Keratinocyte (primary cell): ENCODE results near the gene GBP6. TPM values are rescaled to one million over a fixed set of nuclear protein-coding genes. Genes with fewer than 3 reads are reported as not detected.
"Not testable (repeated sequence)": the region's sequence is repeated elsewhere in the genome, so short reads cannot be mapped to it uniquely, and the experiment has no call there.

Experiments
- DNase-seq: peaks from one replicate; pipeline ENCODE4 v3.0.0-alpha.2; 2011; ENCODE audit warnings: low read depth, missing footprints, low spot score
- FAIRE-seq: peaks from 2 replicates; lab custom pipeline; 2011; peaks lifted over from hg19 to GRCh38; lab: Jason Lieb, UNC
- H2AFZ ChIP-seq: 2 replicates; pipeline ENCODE4 v1.6.0; 2012; ENCODE audit warnings: low read length, control low read depth, inconsistent platforms; ENCODE audit not compliant: control insufficient read depth
- H3K27ac ChIP-seq: 2 replicates; pipeline ENCODE4 v1.5.1; 2011; ENCODE audit warnings: low read length; ENCODE audit not compliant: control insufficient read depth, insufficient read depth
- H3K27me3 ChIP-seq: 3 replicates; pipeline ENCODE4 v1.6.0; 2011; ENCODE audit warnings: low read length; ENCODE audit not compliant: control insufficient read depth, insufficient read depth; ENCODE audit errors: extremely low read depth
- H3K36me3 ChIP-seq, 2 experiments: 2 replicates in 1 of 2; 3 replicates in 1 of 2; pipeline ENCODE4 v1.5.1; 2011; ENCODE audit warnings: low read length in 2 of 2, mild to moderate bottlenecking in 1 of 2; ENCODE audit not compliant: control insufficient read depth in 2 of 2, insufficient read depth in 2 of 2; ENCODE audit errors: extremely low read depth in 1 of 2
- H3K4me1 ChIP-seq: 3 replicates; pipeline ENCODE4 v1.5.1; 2011; ENCODE audit warnings: low read length; ENCODE audit not compliant: control insufficient read depth, insufficient read depth; ENCODE audit errors: extremely low read depth
- H3K4me2 ChIP-seq: 3 replicates; pipeline ENCODE4 v1.6.0; 2011; ENCODE audit warnings: low read depth, low read length; ENCODE audit not compliant: control insufficient read depth, insufficient read depth; ENCODE audit errors: extremely low read depth
- H3K4me3 ChIP-seq, 3 experiments: fragments of 200-600 bp in 1 of 3; sonication (generic) in 1 of 3; 2 replicates in 2 of 3; 3 replicates in 1 of 3; pipeline ENCODE4 v1.5.1; 2011 to 2016; ENCODE audit warnings: low read length in 3 of 3, mild to moderate bottlenecking in 3 of 3, control low read depth in 2 of 3, inconsistent platforms in 1 of 3, low read depth in 1 of 3, mixed read lengths in 1 of 3, mixed run types in 1 of 3, moderate library complexity in 1 of 3; ENCODE audit not compliant: control insufficient read depth in 2 of 3, insufficient read depth in 2 of 3; ENCODE audit errors: extremely low read depth in 1 of 3
- H3K79me2 ChIP-seq: 2 replicates; pipeline ENCODE4 v1.6.0; 2012; ENCODE audit warnings: low read length; ENCODE audit not compliant: control insufficient read depth, insufficient read depth
- H3K9ac ChIP-seq: 3 replicates; pipeline ENCODE4 v1.6.0; 2011; ENCODE audit warnings: low read length; ENCODE audit not compliant: control insufficient read depth, insufficient read depth; ENCODE audit errors: extremely low read depth
- H3K9me1 ChIP-seq: 3 replicates; pipeline ENCODE4 v1.6.0; 2011; ENCODE audit warnings: low read length; ENCODE audit not compliant: control insufficient read depth, insufficient read depth; ENCODE audit errors: extremely low read depth
- H3K9me3 ChIP-seq: 2 replicates; pipeline ENCODE4 v1.5.1; 2012; ENCODE audit warnings: low read depth, low read length; ENCODE audit not compliant: control insufficient read depth
- H4K20me1 ChIP-seq: 3 replicates; pipeline ENCODE4 v1.6.0; 2011; ENCODE audit warnings: low read length; ENCODE audit not compliant: control insufficient read depth, insufficient read depth; ENCODE audit errors: extremely low read depth
- EZH2 ChIP-seq: IDR thresholded peaks from one replicate; pipeline ENCODE4 v1.6.1; 2012; ENCODE audit warnings: inconsistent platforms, mild to moderate bottlenecking, low read length, moderate library complexity
- dilution Hi-C: fragments of 300-500 bp; cut with MboI; formaldehyde crosslinking; loops from one replicate; pipeline ENCODE4 v1.7.0; 2020; ENCODE audit warnings: low sequenced_read_pairs; ENCODE audit not compliant: extremely low pct_ligation_motif_present
- polyA plus RNA-seq, 5 experiments: library from polyadenylated mRNA; depleted of rRNA in 3 of 5; stranded (reverse) in 3 of 5; stranded (forward) in 1 of 5; unstranded in 1 of 5; fragments of >200 nt; gene quantifications; 1 replicate in 1 of 5; 2 replicates in 3 of 5; 3 replicates in 1 of 5; pipeline versions ENCODE4 v1.2.1 to v1.2.3, GENCODE V29; 2011 to 2012; ENCODE audit warnings: missing spikeins in 2 of 5, low read depth in 1 of 5, low replicate concordance in 1 of 5
- TF ChIP-seq, protein P1 (sequence below), 3 experiments: IDR thresholded peaks in 1 of 3; conservative IDR thresholded peaks in 1 of 3; optimal IDR thresholded peaks in 1 of 3; 2 replicates in 2 of 3; 3 replicates in 1 of 3; pipeline versions ENCODE3 to v1.5.1; 2011; ENCODE audit warnings: low read length in 3 of 3, mild to moderate bottlenecking in 3 of 3, moderate library complexity in 2 of 3, control low read depth in 1 of 3, inconsistent platforms in 1 of 3; ENCODE audit not compliant: insufficient read depth in 2 of 3; ENCODE audit errors: extremely low read depth in 1 of 3

Gene GBP6
- polyA plus RNA-seq, 1 donor (not counting 4 experiments of a cell fraction or from before 2014, with no cell fraction given): 9.4 TPM

DNA sequence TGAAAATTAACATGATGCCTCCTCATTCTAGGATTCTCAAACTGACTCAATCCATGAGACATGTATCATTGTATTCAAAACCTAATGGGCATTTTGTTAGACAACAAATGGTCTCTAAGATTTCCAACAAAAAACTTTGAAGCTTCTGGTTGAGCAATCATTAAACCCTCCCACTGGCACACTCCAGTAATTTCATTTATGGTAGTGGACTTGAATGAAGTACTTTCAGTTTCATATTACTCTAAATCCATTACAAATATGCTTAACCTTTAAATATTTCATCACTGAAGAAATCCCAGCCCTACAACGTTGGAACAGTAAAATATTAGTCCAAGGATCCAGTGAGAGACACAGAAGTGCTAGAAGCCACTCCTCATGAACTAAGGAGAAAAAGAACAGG lies 43.5 kb downstream of the GBP6 start:
- TF ChIP-seq, protein P1, sequence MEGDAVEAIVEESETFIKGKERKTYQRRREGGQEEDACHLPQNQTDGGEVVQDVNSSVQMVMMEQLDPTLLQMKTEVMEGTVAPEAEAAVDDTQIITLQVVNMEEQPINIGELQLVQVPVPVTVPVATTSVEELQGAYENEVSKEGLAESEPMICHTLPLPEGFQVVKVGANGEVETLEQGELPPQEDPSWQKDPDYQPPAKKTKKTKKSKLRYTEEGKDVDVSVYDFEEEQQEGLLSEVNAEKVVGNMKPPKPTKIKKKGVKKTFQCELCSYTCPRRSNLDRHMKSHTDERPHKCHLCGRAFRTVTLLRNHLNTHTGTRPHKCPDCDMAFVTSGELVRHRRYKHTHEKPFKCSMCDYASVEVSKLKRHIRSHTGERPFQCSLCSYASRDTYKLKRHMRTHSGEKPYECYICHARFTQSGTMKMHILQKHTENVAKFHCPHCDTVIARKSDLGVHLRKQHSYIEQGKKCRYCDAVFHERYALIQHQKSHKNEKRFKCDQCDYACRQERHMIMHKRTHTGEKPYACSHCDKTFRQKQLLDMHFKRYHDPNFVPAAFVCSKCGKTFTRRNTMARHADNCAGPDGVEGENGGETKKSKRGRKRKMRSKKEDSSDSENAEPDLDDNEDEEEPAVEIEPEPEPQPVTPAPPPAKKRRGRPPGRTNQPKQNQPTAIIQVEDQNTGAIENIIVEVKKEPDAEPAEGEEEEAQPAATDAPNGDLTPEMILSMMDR (optimal IDR thresholded peaks at IDR 0.05 in 1 of 3, IDR thresholded peaks at IDR 0.05 in 1 of 3, conservative IDR thresholded peaks at IDR 0.05 in 1 of 3; ENCODE audit: extremely low read depth in 1 of 3, insufficient read depth in 2 of 3, low read length in 3 of 3): no peak
- TF ChIP-seq EZH2: no peak
- H3K4me2 ChIP-seq: no peak overlapping the region
- no peaks in the 10 kb centered on the region for H3K79me2 ChIP-seq
- H3K9me1 ChIP-seq: no peaks in the 10 kb centered on the region
- H3K27ac ChIP-seq: no peak overlapping the region
- H3K9ac ChIP-seq: no peak overlapping the region
- no peaks in the 10 kb centered on the region for H3K36me3 ChIP-seq
- no peak overlapping the region for H3K4me3 ChIP-seq
- H2AFZ ChIP-seq: peak overlapping the region; percentile 49
- FAIRE-seq (no peak), DNase-seq (no peak)
- no peaks in the 10 kb centered on the region for H4K20me1 ChIP-seq
- no peaks in the 10 kb centered on the region for H3K9me3 ChIP-seq
- no peaks in the 10 kb centered on the region for H3K4me1 ChIP-seq
- dilution Hi-C loops: no loop called here
- peaks cover 5% of the 10 kb centered on the region for H3K27me3 ChIP-seq

DNA sequence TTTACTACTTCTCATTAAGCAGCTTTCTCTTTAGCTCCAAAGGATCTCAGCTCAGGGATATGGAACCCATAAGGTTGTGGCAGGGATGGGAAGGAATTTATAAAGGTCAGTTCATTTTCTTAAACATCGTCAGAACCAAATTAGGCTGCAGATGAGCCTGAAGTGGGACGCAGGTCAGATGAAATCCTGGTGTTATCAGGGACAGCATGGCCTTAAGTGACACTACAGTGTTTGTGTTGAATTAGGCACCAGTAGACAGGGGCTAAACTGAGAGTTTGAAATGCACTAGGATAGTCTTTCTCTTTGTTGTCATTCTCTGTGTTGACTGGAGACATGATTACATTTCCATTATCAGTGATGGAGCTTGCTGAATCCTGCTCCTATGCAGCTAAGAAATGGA lies 43.9 kb downstream of the GBP6 start:
- H3K79me2 ChIP-seq, H3K9me3 ChIP-seq, H3K4me3 ChIP-seq, H3K9me1 ChIP-seq, H3K4me2 ChIP-seq, H3K27ac ChIP-seq, H3K27me3 ChIP-seq, H3K4me1 ChIP-seq, H3K9ac ChIP-seq, DNase-seq, H4K20me1 ChIP-seq, dilution Hi-C loops, H3K36me3 ChIP-seq: not testable (repeated sequence)
- peak; percentile 63 for FAIRE-seq
- peak overlapping the region; percentile 49 for H2AFZ ChIP-seq

DNA sequence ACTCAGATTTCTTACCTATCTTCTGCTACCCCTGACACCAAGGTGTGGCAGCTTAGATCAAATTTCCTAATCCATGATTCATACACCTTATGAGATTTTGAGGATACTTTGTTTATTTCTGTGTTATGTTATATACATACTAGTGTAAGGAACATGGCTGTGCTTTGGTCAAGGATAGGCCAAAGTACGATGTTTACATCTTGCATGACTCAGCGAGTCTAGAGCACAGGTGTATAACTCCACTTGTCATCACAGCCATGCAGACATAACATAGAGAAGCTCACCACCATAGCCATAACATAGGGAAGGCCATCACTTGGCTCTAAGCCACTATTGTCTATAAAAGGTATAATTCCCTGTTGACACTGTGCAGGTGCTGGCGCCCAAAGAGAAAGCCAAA lies 61.2 kb downstream of the GBP6 start:
- Histone ChIP-seq H3K9ac (no peak overlapping the region), H3K27ac (no peak overlapping the region), H3K4me2 (no peak overlapping the region), H3K9me3 (no peaks in the 10 kb centered on the region), H3K9me1 (no peaks in the 10 kb centered on the region), H3K4me1 (no peaks in the 10 kb centered on the region), H3K36me3 (no peaks in the 10 kb centered on the region), H3K27me3 (no peaks in the 10 kb centered on the region), H4K20me1 (no peaks in the 10 kb centered on the region), H2AFZ (no peak overlapping the region), H3K4me3 (no peak overlapping the region), H3K79me2 (no peaks in the 10 kb centered on the region)
- TF ChIP-seq EZH2: no peak
- TF ChIP-seq, protein P1 (optimal IDR thresholded peaks at IDR 0.05 in 1 of 3, IDR thresholded peaks at IDR 0.05 in 1 of 3, conservative IDR thresholded peaks at IDR 0.05 in 1 of 3; ENCODE audit: extremely low read depth in 1 of 3, insufficient read depth in 2 of 3, low read length in 3 of 3): no peak
- DNase-seq (no peak), FAIRE-seq (no peak)
- dilution Hi-C loops: no loop called here
